GM12892 (cell line): ENCODE results near the gene CLSTN1.
"Not testable (repeated sequence)": the region's sequence is repeated elsewhere in the genome, so short reads cannot be mapped to it uniquely, and the experiment has no call there.

Experiments used
- DNase-seq: peaks from one replicate; pipeline ENCODE4 v3.0.0; 2011; ENCODE audit not compliant: insufficient read length
- FAIRE-seq: peaks from 2 replicates; lab custom pipeline; 2011; peaks lifted over from hg19 to GRCh38; lab: Jason Lieb, UNC
- POLR2A ChIP-seq: IDR thresholded peaks from 2 replicates; pipeline ENCODE4 v1.6.1; 2011; ENCODE audit warnings: low read depth, low read length, control low read depth
- POLR2AphosphoS5 ChIP-seq: IDR thresholded peaks from 2 replicates; pipeline ENCODE4 v1.6.1; 2011; ENCODE audit warnings: low read depth, low read length, control low read depth
- TAF1 ChIP-seq: IDR thresholded peaks from 2 replicates; pipeline ENCODE4 v1.6.1; 2011; ENCODE audit warnings: low read depth, mild to moderate bottlenecking, control low read depth, low read length, borderline replicate concordance

The CLSTN1 gene

GRCh38 chr1:9763914-9764313 is 59.9 kb downstream of the CLSTN1 start:
- FAIRE-seq: no peak

GRCh38 chr1:9762446-9762845 is 61.3 kb downstream of the CLSTN1 start:
- not testable (repeated sequence) for FAIRE-seq, DNase-seq

More at GRCh38 chr1:9763914-9764313, 59.9 kb downstream of the CLSTN1 start:
- no peak for DNase-seq
- no peak for TF ChIP-seq TAF1
- no peak for TF ChIP-seq POLR2AphosphoS5
- TF ChIP-seq POLR2A: no peak

GRCh38 chr1:9761855-9762254 is 61.9 kb downstream of the CLSTN1 start:
- FAIRE-seq (no peak), DNase-seq (no peak)
- TF ChIP-seq POLR2A (no peak), POLR2AphosphoS5 (no peak), TAF1 (no peak)

DNA sequence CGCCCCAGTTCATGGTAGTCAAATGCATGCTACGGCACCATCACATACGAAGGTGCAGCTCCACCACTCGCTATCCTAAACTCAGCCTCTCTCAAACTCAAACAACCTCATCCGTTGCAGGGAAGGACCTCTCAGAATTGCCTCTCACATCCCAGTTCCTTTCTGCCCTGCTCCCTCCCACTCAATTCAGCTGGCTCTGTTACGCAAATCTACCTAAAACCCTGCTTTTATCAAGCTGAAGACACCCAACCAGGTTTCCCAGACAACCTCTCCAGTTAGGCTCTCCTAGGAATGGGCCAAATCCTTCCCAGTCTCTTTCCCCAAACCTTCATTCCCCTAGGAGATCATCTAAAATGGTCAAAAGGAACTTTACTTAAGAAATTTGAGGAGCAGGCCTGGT is 62.9 kb downstream of the CLSTN1 start:
- FAIRE-seq: no peak
- DNase-seq: no peak
- TF ChIP-seq POLR2AphosphoS5 (no peak), TAF1 (no peak), POLR2A (no peak)

DNA sequence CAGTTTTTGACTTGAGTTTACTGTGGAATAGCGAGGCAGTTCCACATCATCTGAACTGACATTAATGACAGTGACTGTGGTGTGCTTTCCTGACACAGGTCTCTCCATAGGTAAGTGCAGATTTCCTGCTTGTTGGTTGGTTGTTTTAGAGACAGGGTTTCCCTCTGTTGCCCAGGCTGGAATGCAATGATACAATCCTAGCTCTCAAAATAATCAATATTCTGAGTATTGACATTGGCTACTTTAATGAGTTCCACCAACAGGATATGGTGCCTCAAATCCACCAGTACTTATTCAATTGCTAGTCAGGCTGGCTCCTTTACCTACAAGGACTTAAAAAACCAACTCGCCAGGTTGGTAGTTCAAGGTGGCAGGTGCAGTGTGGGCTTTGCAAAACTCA is 63.8 kb downstream of the CLSTN1 start:
- TF ChIP-seq POLR2A: no peak
- TF ChIP-seq POLR2AphosphoS5: no peak
- no peak for TF ChIP-seq TAF1
- FAIRE-seq (no peak), DNase-seq (no peak)

- no peak for DNase-seq
- FAIRE-seq: no peak
- no peak for TF ChIP-seq POLR2A
- no peak for TF ChIP-seq POLR2AphosphoS5
- no peak for TF ChIP-seq TAF1
These were observed 65.1 kb downstream of the CLSTN1 start for GRCh38 chr1:9758559-9759121.

GRCh38 chr1:9755441-9755995 is 68.2 kb downstream of the CLSTN1 start:
- FAIRE-seq: no peak
- TF ChIP-seq POLR2AphosphoS5 (no peak), POLR2A (no peak), TAF1 (no peak)
- no peak for DNase-seq

- no peak for TF ChIP-seq POLR2A
- no peak for TF ChIP-seq POLR2AphosphoS5
- no peak for TF ChIP-seq TAF1
- FAIRE-seq: no peak
- DNase-seq: no peak
These were observed 70.6 kb downstream of the CLSTN1 start for GRCh38 chr1:9753121-9753531.

DNA sequence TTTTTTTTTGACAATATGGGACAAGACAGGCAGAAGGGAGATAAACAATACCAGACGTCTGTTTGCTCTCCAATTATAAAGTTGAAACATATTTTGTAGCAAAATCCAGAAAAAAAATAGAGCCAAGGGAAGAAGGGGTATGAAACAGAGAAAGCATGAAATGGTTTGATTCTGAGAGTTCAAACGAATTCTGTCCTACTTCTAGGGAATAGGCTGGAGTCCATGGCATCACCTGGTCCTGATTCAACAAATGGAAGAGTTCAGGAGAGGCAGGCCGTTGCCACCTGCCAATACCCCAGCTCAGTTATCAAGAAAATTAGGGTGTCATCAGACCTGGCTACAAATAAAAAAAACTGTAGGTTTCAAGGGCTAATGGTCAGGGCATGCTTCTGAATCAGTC is 71.8 kb downstream of the CLSTN1 start:
- no peak for FAIRE-seq

DNA sequence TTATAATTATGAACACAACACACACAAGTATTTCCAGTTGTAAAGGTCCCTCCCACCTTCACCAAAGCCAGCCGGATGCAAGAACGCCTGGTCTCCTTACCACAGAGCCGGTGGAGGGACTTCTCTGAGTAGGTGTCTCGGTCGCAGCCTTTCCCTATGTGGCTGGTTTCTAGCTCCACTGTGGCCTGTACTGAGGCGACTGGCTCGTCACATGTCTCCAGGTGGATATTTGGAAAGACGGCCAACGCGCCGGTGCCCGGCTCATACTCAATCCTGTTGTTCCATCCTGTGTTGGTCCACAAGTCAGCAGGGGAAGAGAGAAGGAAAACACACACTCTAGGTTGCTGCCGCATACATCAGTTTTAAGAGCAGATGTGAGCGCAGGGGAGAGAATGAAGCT is 74.4 kb downstream of the CLSTN1 start:
- FAIRE-seq (no peak), DNase-seq (no peak)
- TF ChIP-seq TAF1 (no peak), POLR2A (no peak), POLR2AphosphoS5 (no peak)

More for the DNA sequence above, 71.8 kb downstream of the CLSTN1 start:
- no peak for DNase-seq
- no peak for TF ChIP-seq TAF1
- no peak for TF ChIP-seq POLR2A
- no peak for TF ChIP-seq POLR2AphosphoS5

- DNase-seq, FAIRE-seq: not testable (repeated sequence)
These were observed 75.4 kb downstream of the CLSTN1 start for GRCh38 chr1:9748391-9748790.

GRCh38 chr1:9746651-9747050 is 77.1 kb downstream of the CLSTN1 start:
- no peak for FAIRE-seq
- TF ChIP-seq TAF1 (no peak), POLR2A (no peak), POLR2AphosphoS5 (no peak)
- no peak for DNase-seq
